Testis (tissue), 2 donors: ENCODE data around the gene FLNB.

Experiments used
- CTCF ChIP-seq, 3 experiments: fragments of 450-650 bp in 2 of 3; fragments of 200-600 bp in 1 of 3; sonication (generic) in 1 of 3; IDR thresholded peaks; one replicate each; pipeline ENCODE4 v1.5.1; 2016 to 2019; ENCODE audit warnings: antibody characterized with exemption in 3 of 3, mild to moderate bottlenecking in 2 of 3, moderate library complexity in 1 of 3
- POLR2A ChIP-seq: fragments of 450-650 bp; IDR thresholded peaks from one replicate; pipeline ENCODE4 v1.6.1; 2017; ENCODE audit warnings: antibody characterized with exemption, mild to moderate bottlenecking, moderate library complexity

GRCh38 chr3:58074997-58075396 lies 66.8 kb downstream of the FLNB start:
- TF ChIP-seq POLR2A (no peak), CTCF (IDR thresholded peaks at IDR 0.05) (no peak)
